Epithelial cell of esophagus (primary cell): Measurements from ENCODE around the gene CHN2.

ENCODE experiments used
- DNase-seq: peaks from one replicate; pipeline ENCODE4 v3.0.0; 2010; ENCODE audit warnings: low read depth
- H3K4me3 ChIP-seq: 2 replicates; pipeline ENCODE4 v1.5.1; 2011; ENCODE audit warnings: mild to moderate bottlenecking, low read length, control low read depth
- CTCF ChIP-seq: IDR thresholded peaks from 2 replicates; pipeline ENCODE4 v1.5.1; 2011; ENCODE audit warnings: low read depth, mild to moderate bottlenecking, low read length, control low read depth, inconsistent platforms; ENCODE audit not compliant: insufficient read depth; ENCODE audit errors: missing control alignments

The CHN2 gene

DNA sequence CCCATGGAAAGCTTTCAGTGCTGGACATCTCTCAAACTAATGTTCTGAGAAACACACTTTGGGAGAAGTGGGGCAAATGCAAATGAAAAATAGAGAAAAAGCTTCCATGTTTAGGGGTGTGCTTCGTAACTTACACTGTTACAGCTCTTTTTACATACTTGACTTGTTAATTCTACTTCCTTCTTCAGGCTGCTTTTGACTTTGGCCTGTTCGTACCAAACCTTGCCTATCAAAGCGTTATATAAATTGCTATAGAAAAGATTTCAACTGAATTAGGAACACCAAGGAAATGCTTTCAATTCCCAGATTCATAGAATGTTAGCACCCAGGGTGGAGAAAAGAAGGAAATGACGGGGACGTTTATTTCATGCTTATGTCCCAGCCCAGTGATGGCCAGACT lies 228.3 kb downstream of the CHN2 start:
- no peak for TF ChIP-seq CTCF
- DNase-seq = no peak
- H3K4me3 ChIP-seq = no peak overlapping the region

DNA sequence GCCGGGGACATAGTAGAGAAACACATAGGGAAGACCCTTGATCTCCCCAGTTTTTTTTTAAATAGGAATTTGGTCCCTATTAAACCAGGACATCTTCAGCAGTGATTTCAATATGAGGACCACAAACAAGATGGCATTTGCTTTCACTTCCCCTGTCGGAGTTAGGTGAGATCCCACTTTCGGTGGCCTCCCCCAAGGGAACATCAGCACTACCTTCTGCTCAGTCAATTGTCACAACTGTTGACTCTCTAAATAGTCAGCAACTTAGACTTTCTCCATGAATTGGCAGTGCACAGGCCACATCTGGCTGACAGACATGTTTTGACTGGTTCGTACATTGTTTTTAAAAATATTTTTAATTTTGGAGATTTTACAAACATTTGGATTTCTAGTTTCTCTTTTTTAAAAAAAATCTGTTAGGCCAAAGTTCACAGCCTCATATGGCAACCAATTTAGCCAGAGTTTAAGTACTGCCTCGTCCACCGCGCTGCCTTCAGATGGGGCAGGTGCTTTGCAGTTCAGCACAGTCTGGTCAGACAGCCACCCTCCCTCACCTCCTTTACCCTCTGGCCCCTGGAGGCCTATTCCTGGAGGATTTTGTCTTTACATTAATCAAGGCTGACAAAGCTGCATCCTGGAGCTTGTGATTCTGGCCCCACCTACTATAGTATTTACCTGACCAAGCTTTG lies 229.9 kb downstream of the CHN2 start:
- no peak overlapping the region for H3K4me3 ChIP-seq
- no peak for DNase-seq
- TF ChIP-seq CTCF = no peak

DNA sequence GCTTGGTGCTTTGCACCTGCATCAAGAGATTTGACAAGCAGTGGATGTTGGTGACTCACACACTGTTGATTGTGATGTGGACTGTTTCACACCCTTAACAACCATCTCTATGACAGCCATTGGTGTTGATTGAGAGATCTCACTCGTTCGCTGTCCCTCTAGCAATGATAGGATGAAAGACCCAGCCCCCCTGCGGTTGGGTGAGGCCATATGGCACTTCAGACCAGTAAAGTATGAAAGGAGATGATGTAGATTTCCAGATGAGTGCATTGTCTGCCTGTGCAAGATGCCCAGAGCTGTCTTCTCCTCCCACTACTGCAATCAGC lies 230.4 kb downstream of the CHN2 start:
- no peak for TF ChIP-seq CTCF
- no peak for DNase-seq
- H3K4me3 ChIP-seq = no peak overlapping the region

- H3K4me3 ChIP-seq = no peak overlapping the region
- TF ChIP-seq CTCF = no peak
- DNase-seq = no peak
Observed at GRCh38 chr7:29426587-29426986, 232.0 kb downstream of the CHN2 start.

DNA sequence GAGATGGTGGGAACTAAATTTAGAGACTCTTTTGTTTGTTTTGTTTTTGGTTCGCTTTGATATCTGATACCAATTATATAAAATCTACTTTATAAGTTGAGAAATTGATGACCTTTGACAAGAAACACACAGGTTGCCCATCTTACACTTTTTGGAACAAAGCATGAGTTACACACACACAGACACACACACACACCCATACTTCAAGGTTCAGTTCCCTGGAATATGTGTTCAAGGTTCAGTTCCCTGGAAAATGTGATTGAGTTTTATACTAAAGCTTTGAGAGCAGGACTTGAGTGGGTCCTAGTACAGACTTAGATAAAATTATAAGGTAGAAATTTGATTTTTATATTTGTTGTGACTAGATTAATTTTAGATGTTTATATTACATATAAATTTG lies 234.8 kb downstream of the CHN2 start:
- TF ChIP-seq CTCF = no peak
- no peak for DNase-seq
- no peak overlapping the region for H3K4me3 ChIP-seq

GRCh38 chr7:29430279-29430949 lies 235.8 kb downstream of the CHN2 start:
- no peak for DNase-seq
- TF ChIP-seq CTCF = no peak
- no peak overlapping the region for H3K4me3 ChIP-seq

- no peak for TF ChIP-seq CTCF
- H3K4me3 ChIP-seq = no peak overlapping the region
- no peak for DNase-seq
Observed at GRCh38 chr7:29431686-29432085, 237.1 kb downstream of the CHN2 start.
